Left hindlimb (tissue), 1 donor: ENCODE measurements around the gene R3HDM1.
"Not testable (repeated sequence)": the region's sequence is repeated elsewhere in the genome, so short reads cannot be mapped to it uniquely, and the experiment has no call there.

Experiments used
- DNase-seq: peaks from one replicate; pipeline ENCODE4 v3.0.0-alpha.2; 2018

R3HDM1 gene

DNA sequence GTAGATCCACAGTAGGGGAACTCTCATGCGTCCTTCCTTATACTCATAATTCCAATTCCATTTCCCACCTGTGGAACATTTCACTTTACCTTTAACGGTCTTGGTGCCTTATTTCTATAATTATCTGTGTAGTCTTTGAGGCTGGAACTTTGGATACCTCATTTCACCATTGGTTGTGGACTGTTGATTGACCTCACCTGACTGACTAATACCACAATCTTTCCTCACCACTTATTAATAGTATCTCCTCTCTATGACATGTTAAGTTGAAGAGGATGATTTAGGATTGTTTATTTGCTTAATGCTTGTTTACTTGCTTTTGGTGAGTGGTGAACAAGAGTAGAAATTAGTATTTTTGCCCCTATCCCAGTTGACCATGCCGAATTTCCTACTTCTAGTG is 50.0 kb downstream of the R3HDM1 start:
- no peak for DNase-seq

- DNase-seq: no peak
Measured at GRCh38 chr2:135582383-135582782, 51.1 kb downstream of the R3HDM1 start.

- no peak for DNase-seq
Measured at GRCh38 chr2:135585586-135585985, 54.3 kb downstream of the R3HDM1 start.

DNA sequence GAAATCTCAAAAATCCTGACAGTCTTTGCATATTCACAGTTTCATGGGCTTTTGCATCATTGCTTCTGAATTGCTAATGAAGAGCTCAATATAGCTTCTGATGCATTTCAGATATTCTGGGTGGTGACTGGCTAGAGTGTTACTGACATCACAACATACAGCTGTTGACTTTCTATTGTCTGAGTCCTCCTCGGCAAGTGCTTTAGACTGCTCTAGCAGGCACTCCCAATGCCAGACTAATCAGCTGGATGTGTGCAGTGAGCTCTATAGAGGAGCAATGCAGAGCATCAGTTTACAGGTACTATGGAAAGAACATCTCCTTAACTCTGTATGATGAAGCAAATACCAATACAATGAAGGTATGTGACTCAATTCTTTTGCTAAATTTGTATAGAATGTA is 54.9 kb downstream of the R3HDM1 start:
- no peak for DNase-seq

DNA sequence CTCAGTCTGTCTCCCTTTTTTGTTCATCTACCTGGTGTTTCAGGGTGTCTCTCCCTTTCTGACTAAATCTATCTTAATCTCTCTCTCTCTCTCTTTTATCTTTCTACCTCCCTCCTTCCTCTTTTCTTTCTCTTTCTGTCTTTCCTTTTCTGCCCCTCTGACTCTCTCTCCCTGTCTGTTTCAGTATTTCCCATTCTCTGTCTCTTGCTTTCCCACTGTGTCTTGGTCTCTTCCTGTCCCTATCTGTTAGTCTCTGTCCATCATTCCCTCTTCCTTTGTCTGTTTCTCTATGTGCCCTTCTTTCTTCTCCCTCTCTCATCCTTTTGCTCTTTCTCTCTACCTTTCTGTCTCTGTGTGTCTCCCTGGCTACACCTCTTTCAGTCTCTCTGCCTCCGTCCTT is 56.7 kb downstream of the R3HDM1 start:
- no peak for DNase-seq

GRCh38 chr2:135590619-135591260 is 59.5 kb downstream of the R3HDM1 start:
- no peak for DNase-seq

DNA sequence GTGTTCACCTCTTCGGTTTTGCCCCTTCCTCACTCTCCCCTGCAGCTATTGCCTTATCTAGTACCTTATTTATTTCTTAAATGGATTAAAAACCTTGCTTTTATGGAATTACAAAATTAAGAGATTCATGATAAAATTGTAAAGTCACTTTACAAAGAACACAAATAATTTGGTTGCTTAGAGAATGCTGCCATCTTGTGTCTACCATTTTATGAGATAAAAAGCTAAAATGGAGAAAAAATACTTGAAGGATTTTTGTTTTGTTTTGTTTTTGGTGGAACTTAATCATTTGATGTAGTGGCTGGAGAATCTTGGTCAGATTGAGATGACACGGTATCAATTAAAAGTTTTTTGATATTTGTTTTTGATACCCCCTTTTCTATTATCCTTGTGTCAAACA is 69.6 kb downstream of the R3HDM1 start:
- DNase-seq: no peak

- no peak for DNase-seq
Measured at GRCh38 chr2:135603543-135603942, 72.3 kb downstream of the R3HDM1 start.

- DNase-seq: no peak
Measured at GRCh38 chr2:135607561-135607960, 76.3 kb downstream of the R3HDM1 start.

- no peak for DNase-seq
Measured at GRCh38 chr2:135612319-135612718, 81.0 kb downstream of the R3HDM1 start.

DNA sequence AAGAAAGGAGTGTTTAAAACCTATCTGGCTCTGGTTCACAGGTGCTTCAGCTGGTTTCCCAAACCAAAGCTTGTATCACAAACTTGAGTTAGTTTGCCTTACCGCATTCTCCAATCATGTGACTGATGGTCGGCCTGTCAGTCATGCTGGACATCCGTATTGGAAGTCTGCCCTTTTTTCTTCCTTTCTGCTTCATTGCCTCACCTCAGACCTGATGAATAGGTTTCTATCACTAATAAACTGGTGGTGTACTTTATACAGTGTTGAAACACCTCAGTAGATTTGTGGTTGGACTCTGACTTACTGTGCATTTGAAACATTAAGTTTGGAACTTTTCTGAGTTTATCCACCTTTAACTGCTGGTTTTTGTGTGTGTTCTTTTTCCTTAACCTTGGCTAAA is 84.1 kb downstream of the R3HDM1 start:
- DNase-seq: no peak

GRCh38 chr2:135617501-135618015 is 86.3 kb downstream of the R3HDM1 start:
- DNase-seq: no peak

DNA sequence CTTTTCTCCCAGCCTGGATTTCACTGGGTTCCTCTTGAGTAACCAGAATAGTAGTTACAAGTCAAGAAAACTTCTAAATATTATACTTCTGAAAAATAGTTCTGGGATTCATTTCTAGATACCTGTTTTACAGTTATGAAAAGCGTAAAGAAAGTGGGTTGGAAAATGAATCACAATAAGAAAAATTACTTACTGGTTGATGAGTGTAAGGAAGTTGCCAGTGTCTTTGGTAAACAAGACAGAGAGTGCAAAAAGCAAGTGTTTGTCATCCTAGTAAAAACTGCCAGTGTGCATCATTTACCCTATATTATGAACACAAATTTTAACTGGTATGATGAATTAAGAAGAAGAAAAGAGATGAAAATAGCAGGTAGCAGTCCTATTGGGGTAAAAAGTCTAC is 88.9 kb downstream of the R3HDM1 start:
- DNase-seq: no peak

DNA sequence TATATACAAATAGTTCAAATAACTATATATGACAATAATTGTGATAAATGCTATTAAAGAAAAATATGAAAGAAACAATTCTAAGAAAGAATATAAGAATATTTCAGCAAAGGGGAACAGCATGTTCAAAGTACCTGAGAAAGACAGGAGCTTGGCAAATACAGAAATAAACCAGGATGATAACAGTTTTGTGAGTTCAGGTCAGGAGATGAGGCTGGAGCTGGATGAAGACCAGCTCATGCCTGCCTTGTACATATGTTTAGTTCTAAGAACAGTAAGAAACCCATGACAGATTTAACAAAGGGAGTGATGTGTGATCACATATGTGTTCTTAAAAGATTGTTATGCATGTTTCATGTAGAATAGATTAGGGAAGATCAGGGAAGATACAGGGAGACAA is 98.2 kb downstream of the R3HDM1 start:
- DNase-seq: no peak

- not testable (repeated sequence) for DNase-seq
Measured at GRCh38 chr2:135630034-135630433, 98.8 kb downstream of the R3HDM1 start.

- no peak for DNase-seq
Measured at GRCh38 chr2:135630488-135630887, 99.2 kb downstream of the R3HDM1 start.

DNA sequence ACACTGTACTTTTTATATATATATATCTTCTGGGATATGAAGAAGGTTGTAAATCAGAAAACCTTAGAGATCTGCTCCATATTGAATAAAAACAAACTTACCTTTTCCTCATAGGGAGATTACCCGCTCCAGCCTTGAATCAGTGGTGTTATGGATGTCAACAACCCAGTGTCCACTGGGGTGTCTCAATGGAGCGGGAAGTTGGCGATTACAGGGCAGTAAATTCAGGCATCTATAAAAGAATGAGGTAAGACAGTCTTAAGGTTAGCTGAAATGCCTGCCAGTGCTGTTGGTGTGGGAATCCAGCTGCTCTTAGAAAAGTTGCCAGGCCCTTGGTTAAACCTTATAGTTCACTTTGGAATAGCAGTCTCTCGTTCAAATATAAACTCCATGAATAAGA is 102.3 kb downstream of the R3HDM1 start:
- DNase-seq: no peak

DNA sequence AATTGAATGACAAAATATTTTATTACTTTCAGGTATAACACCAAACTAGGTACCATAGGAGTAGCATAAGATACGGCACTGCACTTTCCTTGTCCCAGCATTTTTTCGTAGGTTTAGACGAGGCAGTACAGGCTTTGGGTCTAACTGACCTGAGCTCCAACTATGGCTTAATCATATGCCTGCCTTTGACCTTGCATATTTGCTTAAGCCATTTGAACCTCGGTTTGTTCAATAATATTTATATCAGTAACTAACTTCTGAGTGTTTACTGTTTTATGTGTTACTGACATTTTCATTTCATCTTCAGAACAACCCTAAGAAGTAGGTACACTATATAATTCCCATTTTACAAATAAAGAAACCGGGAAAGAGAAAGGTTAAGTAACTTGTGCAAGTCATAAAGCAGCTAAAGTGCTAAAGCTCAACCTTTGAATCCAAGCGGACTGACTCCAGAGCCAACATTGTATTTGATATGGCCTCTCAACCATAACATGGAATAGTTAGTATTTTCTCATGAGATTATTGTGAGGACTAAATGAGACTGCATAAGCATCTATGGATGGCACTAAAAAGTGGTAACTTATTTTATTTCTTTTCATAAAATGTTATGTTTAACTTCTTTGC is 104.0 kb downstream of the R3HDM1 start:
- no peak for DNase-seq

DNA sequence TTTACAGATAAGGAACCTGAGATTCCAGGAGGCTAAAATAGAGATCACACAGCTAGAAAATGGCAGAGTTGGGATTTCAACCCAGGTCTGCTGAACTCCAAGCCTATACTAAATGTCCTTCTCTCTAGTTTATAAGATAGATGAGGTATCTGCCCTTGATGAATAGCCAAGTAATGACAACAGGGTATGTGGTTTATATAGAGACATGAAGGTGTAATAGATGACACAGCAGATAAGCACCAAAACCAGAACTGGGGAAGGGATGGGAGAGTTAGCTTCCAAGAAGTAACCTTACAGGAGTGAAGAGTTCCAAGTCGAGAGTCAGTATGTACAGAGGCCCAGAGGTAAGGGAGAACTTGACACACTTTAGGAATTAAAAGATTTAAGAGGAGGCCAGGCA is 105.7 kb downstream of the R3HDM1 start:
- no peak for DNase-seq

GRCh38 chr2:135637456-135638087 is 106.3 kb downstream of the R3HDM1 start:
- DNase-seq: no peak

GRCh38 chr2:135638825-135639224 is 107.5 kb downstream of the R3HDM1 start:
- no peak for DNase-seq

DNA sequence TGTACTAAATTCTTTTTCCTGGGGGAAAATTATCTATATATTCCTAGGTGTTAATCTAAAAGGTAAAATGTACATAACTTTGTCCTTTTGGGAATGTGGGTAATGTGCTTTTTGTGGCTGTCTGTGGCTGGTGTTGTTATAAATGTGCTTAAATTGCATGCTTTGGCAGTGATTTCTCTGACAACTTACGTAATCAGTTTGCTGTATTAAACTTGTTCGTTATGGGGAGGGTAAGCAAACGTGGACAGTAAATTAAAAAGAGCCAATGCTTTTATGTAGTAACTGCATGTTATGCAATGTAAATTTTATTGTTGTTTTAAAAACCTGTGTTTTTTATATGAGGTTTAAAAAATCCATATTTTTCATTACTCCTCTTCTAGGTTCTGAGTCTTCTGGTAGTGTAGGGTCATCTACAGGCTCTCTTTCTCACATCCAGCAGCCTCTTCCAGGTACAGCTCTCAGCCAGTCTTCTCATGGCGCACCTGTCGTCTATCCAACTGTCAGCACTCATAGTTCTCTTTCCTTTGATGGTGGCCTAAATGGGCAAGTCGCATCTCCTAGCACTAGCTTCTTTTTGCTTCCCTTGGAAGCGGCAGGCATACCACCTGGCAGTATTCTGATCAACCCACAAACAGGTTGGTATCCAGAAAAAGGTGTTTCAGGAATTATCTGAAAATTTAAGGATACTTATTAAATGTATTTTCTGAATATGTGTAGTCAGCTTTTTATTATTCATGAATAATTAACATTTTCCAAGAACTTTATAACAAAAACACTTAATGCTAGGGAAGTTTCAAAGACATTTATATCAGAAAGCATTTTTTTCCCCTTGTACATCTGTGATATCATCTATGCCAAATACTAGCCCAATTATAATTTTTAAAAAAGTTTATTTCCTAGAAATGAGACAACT is 110.1 kb downstream of the R3HDM1 start:
- no peak for DNase-seq
